Bronchial epithelial cell (primary cell): ENCODE measurements around the gene SLIT3. TPM values are rescaled to one million over a fixed set of nuclear protein-coding genes. Genes with fewer than 3 reads are reported as not detected.
"Not testable (repeated sequence)": the region's sequence is repeated elsewhere in the genome, so short reads cannot be mapped to it uniquely, and the experiment has no call there.

ENCODE experiments used
- DNase-seq: peaks from one replicate; pipeline ENCODE4 v3.0.0-alpha.2; 2010; ENCODE audit warnings: low read depth
- FAIRE-seq: peaks from 2 replicates; lab custom pipeline; 2011; peaks lifted over from hg19 to GRCh38; lab: Jason Lieb, UNC
- H3K27me3 ChIP-seq: 2 replicates; pipeline ENCODE4 v1.5.1; 2011; ENCODE audit warnings: low read length; ENCODE audit not compliant: control insufficient read depth, insufficient read depth
- H3K36me3 ChIP-seq: 2 replicates; pipeline ENCODE4 v1.5.1; 2011; ENCODE audit warnings: low read length; ENCODE audit not compliant: control insufficient read depth, insufficient read depth
- H3K4me3 ChIP-seq: 2 replicates; pipeline ENCODE4 v1.5.1; 2011; ENCODE audit warnings: mild to moderate bottlenecking, low read depth, low read length, control low read depth
- total RNA-seq: library from RNA; depleted of rRNA; stranded (reverse); fragments of >200 nt; gene quantifications from 2 replicates; pipeline ENCODE4 v1.2.1, GENCODE V29; 2014
- TF ChIP-seq, protein P1 (sequence below): IDR thresholded peaks from 2 replicates; pipeline ENCODE4 v1.5.1; 2011; ENCODE audit warnings: mild to moderate bottlenecking, moderate library complexity, low read length, control low read depth, inconsistent platforms; ENCODE audit not compliant: insufficient read depth, severe bottlenecking

Gene SLIT3
- total RNA-seq, 1 donor from 2014 or later, result 0.79 TPM

DNA sequence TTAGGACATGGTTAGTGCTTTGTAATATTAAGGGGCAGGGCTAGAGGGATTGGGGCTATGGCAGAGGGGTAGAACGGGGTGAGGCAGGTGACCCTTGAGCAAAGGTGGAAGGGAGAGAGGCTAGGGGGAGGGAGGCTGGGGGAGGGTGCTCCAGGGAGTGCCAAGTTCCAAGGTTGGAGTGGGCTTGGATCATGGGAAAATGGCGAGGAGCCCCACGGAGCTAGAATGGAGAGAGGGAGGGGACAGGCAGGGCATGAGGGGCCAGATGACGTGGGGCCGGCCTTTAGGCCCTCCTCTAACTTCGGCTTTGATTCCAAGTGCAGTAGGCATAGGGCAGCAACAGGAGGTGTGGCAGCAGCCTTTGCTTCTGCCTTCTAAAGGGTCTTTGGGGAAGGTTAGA is 550.0 kb downstream of the SLIT3 start:
- Histone ChIP-seq H3K36me3 (no peaks in the 10 kb centered on the region), H3K4me3 (no peak overlapping the region), H3K27me3 (no peaks in the 10 kb centered on the region)
- FAIRE-seq, result no peak
- no peak for DNase-seq
- TF ChIP-seq, protein P1, sequence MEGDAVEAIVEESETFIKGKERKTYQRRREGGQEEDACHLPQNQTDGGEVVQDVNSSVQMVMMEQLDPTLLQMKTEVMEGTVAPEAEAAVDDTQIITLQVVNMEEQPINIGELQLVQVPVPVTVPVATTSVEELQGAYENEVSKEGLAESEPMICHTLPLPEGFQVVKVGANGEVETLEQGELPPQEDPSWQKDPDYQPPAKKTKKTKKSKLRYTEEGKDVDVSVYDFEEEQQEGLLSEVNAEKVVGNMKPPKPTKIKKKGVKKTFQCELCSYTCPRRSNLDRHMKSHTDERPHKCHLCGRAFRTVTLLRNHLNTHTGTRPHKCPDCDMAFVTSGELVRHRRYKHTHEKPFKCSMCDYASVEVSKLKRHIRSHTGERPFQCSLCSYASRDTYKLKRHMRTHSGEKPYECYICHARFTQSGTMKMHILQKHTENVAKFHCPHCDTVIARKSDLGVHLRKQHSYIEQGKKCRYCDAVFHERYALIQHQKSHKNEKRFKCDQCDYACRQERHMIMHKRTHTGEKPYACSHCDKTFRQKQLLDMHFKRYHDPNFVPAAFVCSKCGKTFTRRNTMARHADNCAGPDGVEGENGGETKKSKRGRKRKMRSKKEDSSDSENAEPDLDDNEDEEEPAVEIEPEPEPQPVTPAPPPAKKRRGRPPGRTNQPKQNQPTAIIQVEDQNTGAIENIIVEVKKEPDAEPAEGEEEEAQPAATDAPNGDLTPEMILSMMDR, result no peak

DNA sequence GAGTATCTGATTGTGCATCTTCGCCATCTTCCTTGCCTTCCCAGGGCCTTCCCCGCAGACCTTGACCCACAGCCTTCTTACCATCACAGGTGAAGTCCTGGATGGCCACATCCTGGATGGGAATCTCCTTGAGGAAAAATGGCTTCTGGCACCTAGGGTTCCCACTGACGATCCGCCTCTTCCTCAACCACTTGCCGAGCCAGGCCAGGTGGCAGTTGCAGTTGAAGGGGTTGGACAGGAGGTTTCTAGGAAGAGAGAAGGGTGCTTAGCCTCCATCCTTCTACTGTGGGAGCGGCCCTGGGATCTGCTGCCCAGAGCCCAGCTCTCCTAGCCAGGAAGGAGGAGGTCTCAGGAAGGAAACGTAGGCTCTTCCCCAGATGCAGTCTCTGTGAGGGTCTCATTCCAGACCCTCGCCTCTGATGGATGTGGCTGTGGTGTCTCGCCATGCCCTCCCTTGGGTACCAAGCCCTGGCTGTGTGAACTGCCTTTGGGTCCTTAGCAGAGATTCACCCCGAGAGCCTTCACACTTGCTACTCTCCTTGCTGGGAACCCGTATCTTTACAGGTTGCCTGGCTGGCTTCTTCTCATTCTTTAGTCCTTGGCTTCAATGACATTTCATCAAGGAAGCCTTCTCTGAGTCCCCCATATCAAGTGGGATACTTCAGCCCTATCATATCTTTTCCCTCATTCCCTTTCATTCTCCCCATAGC is 551.4 kb downstream of the SLIT3 start:
- Histone ChIP-seq H3K4me3 (no peak overlapping the region), H3K27me3 (no peaks in the 10 kb centered on the region), H3K36me3 (no peaks in the 10 kb centered on the region)
- TF ChIP-seq, protein P1, result no peak
- no peak for DNase-seq
- no peak for FAIRE-seq

DNA sequence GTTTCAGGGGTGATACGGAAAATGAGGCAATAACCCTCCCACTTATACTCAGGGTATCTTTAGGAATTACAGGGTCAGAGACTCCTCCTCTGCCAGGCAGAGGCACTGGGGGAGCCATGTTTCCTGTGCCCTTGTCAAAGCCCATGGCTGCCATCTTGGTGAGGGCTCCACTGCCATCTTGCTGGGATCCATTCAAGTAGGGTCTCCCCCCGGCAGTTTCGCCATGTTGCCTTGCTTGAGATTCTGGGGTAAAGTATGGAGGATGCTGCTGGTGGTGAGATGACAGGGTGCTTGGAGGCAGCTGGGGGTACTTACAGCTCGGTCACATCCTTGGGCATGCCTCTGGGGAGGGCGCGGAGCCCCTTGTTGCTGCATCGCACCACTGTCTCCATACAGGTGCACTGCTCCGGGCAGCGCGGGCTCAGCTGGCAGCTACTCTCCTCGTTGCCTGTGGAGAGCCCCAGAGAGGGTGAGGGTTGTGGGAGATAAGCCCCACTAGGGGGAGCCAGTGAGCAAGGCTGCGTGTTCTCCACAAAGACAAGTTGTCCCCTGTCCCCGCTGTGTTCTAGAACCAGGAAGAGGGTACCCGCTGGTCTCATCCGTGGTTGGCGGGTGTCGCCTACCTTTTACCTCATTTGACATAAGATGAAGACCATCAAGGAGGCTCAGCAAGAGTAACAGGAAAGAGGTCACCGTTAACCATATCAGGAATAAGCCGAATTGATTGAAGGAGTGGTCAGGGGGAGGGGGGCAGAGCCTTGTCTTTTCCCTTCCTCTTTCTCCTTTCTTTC is 552.8 kb downstream of the SLIT3 start:
- Histone ChIP-seq H3K36me3 (no peaks in the 10 kb centered on the region), H3K4me3 (no peak overlapping the region), H3K27me3 (no peaks in the 10 kb centered on the region)
- DNase-seq (peak; percentile 20), FAIRE-seq (no peak)
- TF ChIP-seq, protein P1, result peak; percentile 85

DNA sequence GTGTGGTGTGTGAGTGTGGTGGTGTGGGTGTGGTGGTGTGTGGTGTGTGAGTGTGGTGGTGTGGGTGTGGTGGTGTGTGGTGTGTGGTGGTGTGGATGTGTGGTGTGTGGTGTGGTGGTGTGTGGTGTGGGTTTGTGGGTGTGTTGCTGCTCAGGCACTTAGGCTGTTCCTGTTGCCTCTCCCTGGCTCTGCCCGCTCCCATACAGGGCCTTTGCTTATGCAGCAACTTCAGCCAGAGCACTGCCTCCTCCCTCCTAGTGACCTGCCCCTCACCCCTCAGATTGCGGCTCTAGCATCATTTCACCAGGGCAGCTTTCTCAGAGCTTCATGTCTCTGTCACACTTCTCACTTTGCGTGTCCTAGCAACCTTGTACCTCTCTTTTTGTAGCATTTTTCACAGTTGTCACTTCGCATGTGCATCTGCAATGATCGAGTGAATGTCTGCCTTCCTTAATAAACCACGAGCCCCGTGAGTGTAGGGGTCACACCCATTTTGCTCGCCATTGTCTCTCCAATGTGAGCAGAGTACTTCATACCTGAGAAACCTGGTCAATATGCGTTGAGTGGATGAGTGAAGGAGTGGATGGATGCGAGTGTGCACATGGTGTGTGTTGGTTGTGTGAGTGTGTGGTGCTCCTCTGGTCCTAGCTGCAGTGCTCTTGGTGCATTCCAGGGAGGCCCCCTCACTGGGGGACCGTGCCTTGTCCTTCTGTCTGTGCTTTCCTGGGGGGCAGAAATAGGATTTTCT is 553.9 kb downstream of the SLIT3 start:
- Histone ChIP-seq H3K27me3 (no peaks in the 10 kb centered on the region), H3K36me3 (no peaks in the 10 kb centered on the region), H3K4me3 (no peak overlapping the region)
- DNase-seq (no peak), FAIRE-seq (no peak)
- TF ChIP-seq, protein P1, result no peak

DNA sequence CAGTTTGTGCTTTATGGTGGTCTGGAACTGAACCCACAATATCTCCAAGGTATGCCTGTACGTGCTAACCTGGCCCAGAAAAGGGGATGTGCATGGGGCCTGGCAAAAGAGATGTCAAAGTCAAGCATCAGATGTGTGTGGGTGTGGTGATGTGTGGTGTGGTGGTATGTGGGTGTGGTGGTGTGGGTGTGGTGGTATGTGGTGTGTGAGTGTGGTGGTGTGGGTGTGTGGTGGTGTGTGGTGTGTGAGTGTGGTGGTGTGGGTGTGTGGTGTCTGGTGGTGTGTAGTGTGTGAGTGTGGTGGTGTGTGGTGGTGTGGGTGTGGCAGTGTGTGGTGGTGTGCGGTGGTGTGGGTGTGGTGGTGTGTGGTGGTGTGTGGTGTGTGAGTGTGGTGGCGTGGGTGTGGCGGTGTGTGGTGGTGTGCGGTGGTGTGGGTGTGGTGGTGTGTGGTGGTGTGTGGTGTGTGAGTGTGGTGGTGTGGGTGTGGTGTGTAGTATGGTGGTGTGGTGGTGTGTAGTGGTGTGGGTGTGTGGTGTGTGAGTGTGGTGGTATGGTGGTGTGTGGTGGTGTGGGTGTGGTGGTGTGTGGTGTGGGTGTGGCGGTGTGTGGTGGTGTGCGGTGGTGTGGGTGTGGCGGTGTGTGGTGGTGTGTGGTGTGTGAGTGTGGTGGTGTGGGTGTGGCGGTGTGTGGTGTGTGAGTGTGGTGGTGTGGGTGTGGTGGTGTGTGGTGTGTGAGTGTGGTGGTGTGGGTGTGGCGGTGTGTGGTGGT is 554.6 kb downstream of the SLIT3 start:
- not testable (repeated sequence) for H3K27me3 ChIP-seq, DNase-seq, H3K36me3 ChIP-seq, H3K4me3 ChIP-seq
- peak; percentile 93 for FAIRE-seq
